K562 (cell line): ENCODE measurements around the gene GZMH.

Experiments
- U2AF1 ChIP-seq: fragments of 200-400 bp; formaldehyde crosslinking; optimal IDR thresholded peaks from 2 replicates; pipeline ENCODE3; 2017; ENCODE audit warnings: mild to moderate bottlenecking, low read depth, low read length, moderate library complexity
- TF ChIP-seq, protein P1 (sequence below): fragments of 250-450 bp; sonication (Bioruptor Pico); IDR thresholded peaks from 2 replicates; pipeline ENCODE4 v1.5.0; 2020; ENCODE audit warnings: mild to moderate bottlenecking, borderline replicate concordance

DNA sequence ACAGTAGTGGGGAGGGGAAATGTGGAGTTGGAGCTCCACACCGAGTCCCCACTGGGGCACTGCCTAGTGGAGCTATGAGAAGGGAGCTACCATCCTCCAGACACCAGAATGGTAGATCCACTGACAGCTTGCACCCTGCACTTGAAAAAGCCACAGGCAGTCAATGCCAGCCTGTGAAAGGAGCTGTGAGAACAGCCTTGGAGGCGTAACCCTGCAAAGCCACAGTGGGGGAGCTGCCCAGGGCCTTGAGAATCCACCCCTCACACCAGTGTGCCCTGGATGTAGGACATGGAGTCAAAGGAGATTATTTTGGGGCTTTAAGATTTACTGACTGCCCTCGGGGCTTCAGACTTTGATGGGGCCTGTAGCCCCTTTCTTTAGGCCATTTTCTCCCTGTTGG lies 46.0 kb downstream of the GZMH start:
- TF ChIP-seq, protein P1, sequence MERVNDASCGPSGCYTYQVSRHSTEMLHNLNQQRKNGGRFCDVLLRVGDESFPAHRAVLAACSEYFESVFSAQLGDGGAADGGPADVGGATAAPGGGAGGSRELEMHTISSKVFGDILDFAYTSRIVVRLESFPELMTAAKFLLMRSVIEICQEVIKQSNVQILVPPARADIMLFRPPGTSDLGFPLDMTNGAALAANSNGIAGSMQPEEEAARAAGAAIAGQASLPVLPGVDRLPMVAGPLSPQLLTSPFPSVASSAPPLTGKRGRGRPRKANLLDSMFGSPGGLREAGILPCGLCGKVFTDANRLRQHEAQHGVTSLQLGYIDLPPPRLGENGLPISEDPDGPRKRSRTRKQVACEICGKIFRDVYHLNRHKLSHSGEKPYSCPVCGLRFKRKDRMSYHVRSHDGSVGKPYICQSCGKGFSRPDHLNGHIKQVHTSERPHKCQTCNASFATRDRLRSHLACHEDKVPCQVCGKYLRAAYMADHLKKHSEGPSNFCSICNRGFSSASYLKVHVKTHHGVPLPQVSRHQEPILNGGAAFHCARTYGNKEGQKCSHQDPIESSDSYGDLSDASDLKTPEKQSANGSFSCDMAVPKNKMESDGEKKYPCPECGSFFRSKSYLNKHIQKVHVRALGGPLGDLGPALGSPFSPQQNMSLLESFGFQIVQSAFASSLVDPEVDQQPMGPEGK, result no peak
- TF ChIP-seq U2AF1, result no peak
